ENCODE measurements around the gene ARAP2.

Gene ARAP2

GRCh38 chr4:36220776-36221175 is 23.5 kb downstream of the ARAP2 start:
- no peak for DNase-seq (ENCODE audit: low read depth)

- no peak for DNase-seq (ENCODE audit: low read depth)
Observed at GRCh38 chr4:36218121-36218520, 26.2 kb downstream of the ARAP2 start.

- DNase-seq (ENCODE audit: low read depth) = no peak
Observed at GRCh38 chr4:36215627-36216026, 28.7 kb downstream of the ARAP2 start.

GRCh38 chr4:36214735-36215485 is 29.4 kb downstream of the ARAP2 start:
- DNase-seq (ENCODE audit: low read depth) = no peak

GRCh38 chr4:36213977-36214376 is 30.3 kb downstream of the ARAP2 start:
- no peak for DNase-seq (ENCODE audit: low read depth)

- no peak for DNase-seq (ENCODE audit: low read depth)
Observed at GRCh38 chr4:36211084-36211483, 33.2 kb downstream of the ARAP2 start.

GRCh38 chr4:36209941-36210649 is 34.2 kb downstream of the ARAP2 start:
- no peak for DNase-seq (ENCODE audit: low read depth)

GRCh38 chr4:36208893-36209473 is 35.3 kb downstream of the ARAP2 start:
- peak; percentile 11 for DNase-seq (ENCODE audit: low read depth)

GRCh38 chr4:36207831-36208520 is 36.3 kb downstream of the ARAP2 start:
- no peak for DNase-seq (ENCODE audit: low read depth)

GRCh38 chr4:36207367-36207766 is 36.9 kb downstream of the ARAP2 start:
- DNase-seq (ENCODE audit: low read depth) = no peak

GRCh38 chr4:36206603-36207311 is 37.6 kb downstream of the ARAP2 start:
- DNase-seq (ENCODE audit: low read depth) = no peak

- no peak for DNase-seq (ENCODE audit: low read depth)
Observed at GRCh38 chr4:36206012-36206411, 38.3 kb downstream of the ARAP2 start.

GRCh38 chr4:36198861-36199260 is 45.5 kb downstream of the ARAP2 start:
- no peak for DNase-seq (ENCODE audit: low read depth)

- DNase-seq (ENCODE audit: low read depth) = no peak
Observed at GRCh38 chr4:36198068-36198808, 46.1 kb downstream of the ARAP2 start.

GRCh38 chr4:36197501-36197900 is 46.8 kb downstream of the ARAP2 start:
- no peak for DNase-seq (ENCODE audit: low read depth)

- no peak for DNase-seq (ENCODE audit: low read depth)
Observed at GRCh38 chr4:36196145-36196913, 48.0 kb downstream of the ARAP2 start.

- no peak for DNase-seq (ENCODE audit: low read depth)
Observed at GRCh38 chr4:36192922-36193321, 51.4 kb downstream of the ARAP2 start.

- DNase-seq (ENCODE audit: low read depth) = no peak
Observed at GRCh38 chr4:36189511-36190226, 54.6 kb downstream of the ARAP2 start.

GRCh38 chr4:36187723-36188333 is 56.5 kb downstream of the ARAP2 start:
- DNase-seq (ENCODE audit: low read depth) = no peak
